ENCODE measurements around the gene AQP9. TPM values are rescaled to one million over a fixed set of nuclear protein-coding genes. Genes with fewer than 3 reads are reported as not detected.
"Not testable (repeated sequence)": the region's sequence is repeated elsewhere in the genome, so short reads cannot be mapped to it uniquely, and the experiment has no call there.

Gene AQP9
- total RNA-seq, 1 experiment from 2014 or later, result not detected

DNA sequence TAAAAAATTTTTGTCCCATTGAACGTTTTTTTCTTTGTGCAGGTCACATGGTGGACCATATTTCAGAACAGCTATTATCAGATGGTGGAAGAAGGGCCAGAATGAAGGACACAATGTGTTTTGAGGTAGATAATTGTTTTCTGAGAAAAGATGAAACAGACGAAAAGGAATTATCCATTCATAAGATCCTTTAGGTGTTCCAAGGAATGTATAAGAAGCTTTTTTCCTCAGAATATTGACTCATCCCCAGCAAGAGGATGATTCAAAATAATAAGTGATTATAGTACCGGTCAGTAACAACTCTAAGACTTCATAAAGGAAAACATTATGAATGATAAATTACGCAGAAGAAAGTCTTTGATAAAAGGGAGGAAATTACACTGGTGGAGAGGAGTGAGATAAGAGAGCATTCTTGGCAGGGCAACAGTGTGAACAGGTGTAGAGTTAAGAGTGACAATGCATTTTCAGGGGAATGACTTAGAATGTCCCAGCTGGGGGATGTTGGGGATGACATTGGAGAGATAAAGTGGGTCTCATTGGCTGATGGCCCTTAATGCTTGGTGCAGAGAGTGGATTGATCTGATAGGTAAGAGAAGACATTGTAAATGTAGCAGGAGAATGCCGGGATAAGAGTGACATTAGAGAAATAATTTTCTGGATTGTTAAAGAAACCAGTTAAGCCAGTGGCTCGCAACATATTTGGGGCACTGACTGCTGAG, 27.0 kb upstream of the AQP9 start:
- POLR2A ChIA-PET (ENCODE audit: low non-redundant PET), result no interaction called here
- CTCF ChIA-PET, result no interaction called here
- BruUV-seq (replicated peaks), result no TSS peak
- DNase-seq (ENCODE audit: low spot score), result no peak
- Histone ChIP-seq H3K27ac (ENCODE audit: low read depth, low read length, poor library complexity, severe bottlenecking) (no peak overlapping the region), H3K9me3 (ENCODE audit: low read depth, low read length, poor library complexity, severe bottlenecking) (no peaks in the 10 kb centered on the region), H3K4me3 (ENCODE audit: low read depth, low read length, poor library complexity, severe bottlenecking) (no peak overlapping the region), H3K27me3 (replicated peaks; ENCODE audit: insufficient read depth, low read depth, low read length, poor library complexity) (peaks cover 17% of the 10 kb centered on the region), H3K36me3 (ENCODE audit: insufficient read depth, low read length, poor library complexity, severe bottlenecking) (no peaks in the 10 kb centered on the region), H3K4me1 (ENCODE audit: insufficient read depth, low read length, poor library complexity, severe bottlenecking) (no peaks in the 10 kb centered on the region)
- no peak for TF ChIP-seq EZH2 (IDR thresholded peaks at IDR 0.05; ENCODE audit: borderline replicate concordance, low read depth, low read length, poor library complexity, severe bottlenecking)
- TF ChIP-seq, protein P1, sequence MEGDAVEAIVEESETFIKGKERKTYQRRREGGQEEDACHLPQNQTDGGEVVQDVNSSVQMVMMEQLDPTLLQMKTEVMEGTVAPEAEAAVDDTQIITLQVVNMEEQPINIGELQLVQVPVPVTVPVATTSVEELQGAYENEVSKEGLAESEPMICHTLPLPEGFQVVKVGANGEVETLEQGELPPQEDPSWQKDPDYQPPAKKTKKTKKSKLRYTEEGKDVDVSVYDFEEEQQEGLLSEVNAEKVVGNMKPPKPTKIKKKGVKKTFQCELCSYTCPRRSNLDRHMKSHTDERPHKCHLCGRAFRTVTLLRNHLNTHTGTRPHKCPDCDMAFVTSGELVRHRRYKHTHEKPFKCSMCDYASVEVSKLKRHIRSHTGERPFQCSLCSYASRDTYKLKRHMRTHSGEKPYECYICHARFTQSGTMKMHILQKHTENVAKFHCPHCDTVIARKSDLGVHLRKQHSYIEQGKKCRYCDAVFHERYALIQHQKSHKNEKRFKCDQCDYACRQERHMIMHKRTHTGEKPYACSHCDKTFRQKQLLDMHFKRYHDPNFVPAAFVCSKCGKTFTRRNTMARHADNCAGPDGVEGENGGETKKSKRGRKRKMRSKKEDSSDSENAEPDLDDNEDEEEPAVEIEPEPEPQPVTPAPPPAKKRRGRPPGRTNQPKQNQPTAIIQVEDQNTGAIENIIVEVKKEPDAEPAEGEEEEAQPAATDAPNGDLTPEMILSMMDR (conservative IDR thresholded peaks at IDR 0.05; ENCODE audit: low read depth, low read length), result no peak
- intact Hi-C loops (cut with micrococcal nuclease; ENCODE audit: unreplicated experiment), result no loop called here

- Histone ChIP-seq H3K4me3 (ENCODE audit: low read depth, low read length, poor library complexity, severe bottlenecking) (no peak overlapping the region), H3K9me3 (ENCODE audit: low read depth, low read length, poor library complexity, severe bottlenecking) (no peaks in the 10 kb centered on the region), H3K27me3 (replicated peaks; ENCODE audit: insufficient read depth, low read depth, low read length, poor library complexity) (peaks cover 17% of the 10 kb centered on the region), H3K4me1 (ENCODE audit: insufficient read depth, low read length, poor library complexity, severe bottlenecking) (no peaks in the 10 kb centered on the region), H3K27ac (ENCODE audit: low read depth, low read length, poor library complexity, severe bottlenecking) (no peak overlapping the region), H3K36me3 (ENCODE audit: insufficient read depth, low read length, poor library complexity, severe bottlenecking) (no peaks in the 10 kb centered on the region)
- TF ChIP-seq EZH2 (IDR thresholded peaks at IDR 0.05; ENCODE audit: borderline replicate concordance, low read depth, low read length, poor library complexity, severe bottlenecking), result no peak
- TF ChIP-seq, protein P1 (conservative IDR thresholded peaks at IDR 0.05; ENCODE audit: low read depth, low read length), result no peak
- intact Hi-C loops (cut with micrococcal nuclease; ENCODE audit: unreplicated experiment), result no loop called here
- no TSS peak for BruUV-seq (replicated peaks)
- no peak for DNase-seq (ENCODE audit: low spot score)
- ChIA-PET CTCF (no interaction called here), POLR2A (ENCODE audit: low non-redundant PET) (no interaction called here)
Measured at GRCh38 chr15:58111718-58112104, 26.5 kb upstream of the AQP9 start.

DNA sequence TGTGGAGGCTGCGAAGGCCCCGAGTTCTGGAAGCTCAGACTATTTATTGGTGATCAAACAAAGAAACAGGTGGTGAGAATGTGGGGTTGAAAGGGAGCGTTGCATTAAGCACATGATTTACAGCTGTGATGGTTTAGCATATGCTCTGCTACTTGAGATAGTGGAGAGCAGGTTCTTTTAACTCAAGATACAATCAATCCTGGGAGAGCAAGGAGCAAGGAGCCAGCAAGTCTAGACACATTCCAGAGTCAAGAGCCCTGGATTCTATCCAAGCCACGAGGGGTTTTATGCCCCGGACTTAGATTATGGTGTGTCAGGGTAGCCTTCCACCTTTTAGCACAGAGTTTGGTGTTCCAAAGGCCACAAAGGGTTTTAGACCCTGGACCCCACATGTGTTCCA, 24.8 kb upstream of the AQP9 start:
- POLR2A ChIA-PET (ENCODE audit: low non-redundant PET); BruUV-seq (replicated peaks): not testable (repeated sequence)

GRCh38 chr15:58114388-58114787, 23.8 kb upstream of the AQP9 start:
- H3K4me1 ChIP-seq (ENCODE audit: insufficient read depth, low read length, poor library complexity, severe bottlenecking), result no peaks in the 10 kb centered on the region
- no peak overlapping the region for H3K4me3 ChIP-seq (ENCODE audit: low read depth, low read length, poor library complexity, severe bottlenecking)
- CTCF ChIA-PET, result no interaction called here
- POLR2A ChIA-PET (ENCODE audit: low non-redundant PET), result no interaction called here
- H3K27ac ChIP-seq (ENCODE audit: low read depth, low read length, poor library complexity, severe bottlenecking), result no peak overlapping the region
- H3K36me3 ChIP-seq (ENCODE audit: insufficient read depth, low read length, poor library complexity, severe bottlenecking), result no peaks in the 10 kb centered on the region
- TF ChIP-seq, protein P1 (conservative IDR thresholded peaks at IDR 0.05; ENCODE audit: low read depth, low read length), result no peak
- no peak for TF ChIP-seq EZH2 (IDR thresholded peaks at IDR 0.05; ENCODE audit: borderline replicate concordance, low read depth, low read length, poor library complexity, severe bottlenecking)
- intact Hi-C loops (cut with micrococcal nuclease; ENCODE audit: unreplicated experiment), result no loop called here
- no peak for DNase-seq (ENCODE audit: low spot score)
- peaks cover 8% of the 10 kb centered on the region for H3K27me3 ChIP-seq (replicated peaks; ENCODE audit: insufficient read depth, low read depth, low read length, poor library complexity)
- no peaks in the 10 kb centered on the region for H3K9me3 ChIP-seq (ENCODE audit: low read depth, low read length, poor library complexity, severe bottlenecking)
- no TSS peak for BruUV-seq (replicated peaks)

More for the DNA sequence above, 24.8 kb upstream of the AQP9 start:
- H3K36me3 ChIP-seq (ENCODE audit: insufficient read depth, low read length, poor library complexity, severe bottlenecking); H3K4me1 ChIP-seq (ENCODE audit: insufficient read depth, low read length, poor library complexity, severe bottlenecking); H3K9me3 ChIP-seq (ENCODE audit: low read depth, low read length, poor library complexity, severe bottlenecking); DNase-seq (ENCODE audit: low spot score); CTCF ChIA-PET; H3K27ac ChIP-seq (ENCODE audit: low read depth, low read length, poor library complexity, severe bottlenecking); H3K4me3 ChIP-seq (ENCODE audit: low read depth, low read length, poor library complexity, severe bottlenecking); intact Hi-C loops (cut with micrococcal nuclease; ENCODE audit: unreplicated experiment): not testable (repeated sequence)
- H3K27me3 ChIP-seq (replicated peaks; ENCODE audit: insufficient read depth, low read depth, low read length, poor library complexity), result peaks cover 12% of the 10 kb centered on the region
